Upper lobe of left lung (tissue), 4 donors: ENCODE data around the gene OR8G5.

Source experiments
- CTCF ChIP-seq, 6 experiments: fragments of 450-650 bp in 4 of 6; fragments of 200-600 bp in 2 of 6; sonication (generic) in 2 of 6; IDR thresholded peaks; one replicate each; pipeline ENCODE4 v1.5.1; 2016 to 2019; ENCODE audit warnings: antibody characterized with exemption in 6 of 6
- POLR2A ChIP-seq, 4 donors: fragments of 450-650 bp; IDR thresholded peaks; one replicate each; pipeline ENCODE4 v1.5.1; 2016 to 2017; ENCODE audit warnings: antibody characterized with exemption in 4 of 4, mild to moderate bottlenecking in 2 of 4
- POLR2AphosphoS5 ChIP-seq, 2 donors: sonication (generic); formaldehyde crosslinking; IDR thresholded peaks; one replicate each; pipeline ENCODE4 v1.5.1; 2017; ENCODE audit warnings: antibody characterized with exemption in 2 of 2

- no peak for TF ChIP-seq POLR2A (IDR thresholded peaks at IDR 0.05)
- TF ChIP-seq POLR2AphosphoS5 (IDR thresholded peaks at IDR 0.05): no peak
- no peak for TF ChIP-seq CTCF (IDR thresholded peaks at IDR 0.05)
Observed at GRCh38 chr11:124277207-124277606, 21.0 kb downstream of the OR8G5 start.
